ENCODE results near the gene ZNF485. TPM values are rescaled to one million over a fixed set of nuclear protein-coding genes. Genes with fewer than 3 reads are reported as not detected.
A peak's percentile ranks its signal among the peaks of the same experiment; 100 is the strongest.

Gene ZNF485
- total RNA-seq, 2 experiments from 2014 or later, result 6.9 to 7.6 TPM

GRCh38 chr10:43667317-43667731 lies 61.1 kb downstream of the ZNF485 start:
- no peaks in the 10 kb centered on the region for H3K9me3 Mint-ChIP-seq (ENCODE audit: low read depth)

More at GRCh38 chr10:43667317-43667731, 61.1 kb downstream of the ZNF485 start:
- Mint-ChIP-seq H3K27ac (no peak overlapping the region), H3K27me3 (peaks cover 36% of the 10 kb centered on the region), H3K4me3 (no peak overlapping the region), H3K36me3 (ENCODE audit: low read depth) (no peaks in the 10 kb centered on the region), H3K4me1 (peaks cover 6% of the 10 kb centered on the region)
- peak; percentile 36 for ATAC-seq
- ChIA-PET CTCF (interaction anchor here (0.7 kb wide), 1 partner anchor 19 kb away, joined by 3 read pairs; no protein-coding TSS in a partner anchor), POLR2A (interaction anchor here (0.6 kb wide), 1 partner anchor 90 kb away, joined by 3 read pairs; no protein-coding TSS in a partner anchor)
- peak; percentile 29 for DNase-seq
- intact Hi-C loops (cut with DNase I, micrococcal nuclease), result no loop called here

Other genes with a start within 250 kb of the ZNF485 start
- not detected for gene FXYD4, start 234.8 kb upstream of the ZNF485 start, total RNA-seq
- 100 to 1,000 TPM; 410 to 466 TPM for gene HNRNPF, start 197.3 kb upstream of the ZNF485 start, total RNA-seq
- 1 to 10 TPM; 1.8 to 2.3 TPM for gene ZNF487, start 169.3 kb upstream of the ZNF485 start, total RNA-seq
- gene ZNF239, start 31.8 kb upstream of the ZNF485 start, total RNA-seq, result 1 to 10 TPM; 2.4 to 2.7 TPM
- gene ZNF32, start 42.4 kb downstream of the ZNF485 start, total RNA-seq, result 10 to 100 TPM; 14.1 to 15.2 TPM

Data from activated CD4-positive, alpha-beta T cell treated with anti-CD3 and anti-CD28 coated beads for 36 hours (primary cell).